ES-I3 (cell line): ENCODE data around the gene SPECC1L.
"Not testable (repeated sequence)": the region's sequence is repeated elsewhere in the genome, so short reads cannot be mapped to it uniquely, and the experiment has no call there.

Source experiments
- H3K36me3 ChIP-seq: 2 replicates; pipeline ENCODE4 v1.6.1; 2013; ENCODE audit warnings: mild to moderate bottlenecking, low read length, control low read depth, moderate library complexity; ENCODE audit not compliant: insufficient read depth
- H3K4me1 ChIP-seq: 2 replicates; pipeline ENCODE4 v1.6.1; 2013; ENCODE audit warnings: mild to moderate bottlenecking, control low read depth, low read length; ENCODE audit not compliant: insufficient read depth
- H3K9ac ChIP-seq: 2 replicates; pipeline ENCODE4 v1.6.1; 2013; ENCODE audit warnings: low read depth, mild to moderate bottlenecking, low read length, moderate library complexity
- H3K9me3 ChIP-seq: 2 replicates; pipeline ENCODE4 v1.6.1; 2013; ENCODE audit warnings: mild to moderate bottlenecking, low read length, moderate library complexity; ENCODE audit not compliant: control insufficient read depth, insufficient read depth

SPECC1L gene

DNA sequence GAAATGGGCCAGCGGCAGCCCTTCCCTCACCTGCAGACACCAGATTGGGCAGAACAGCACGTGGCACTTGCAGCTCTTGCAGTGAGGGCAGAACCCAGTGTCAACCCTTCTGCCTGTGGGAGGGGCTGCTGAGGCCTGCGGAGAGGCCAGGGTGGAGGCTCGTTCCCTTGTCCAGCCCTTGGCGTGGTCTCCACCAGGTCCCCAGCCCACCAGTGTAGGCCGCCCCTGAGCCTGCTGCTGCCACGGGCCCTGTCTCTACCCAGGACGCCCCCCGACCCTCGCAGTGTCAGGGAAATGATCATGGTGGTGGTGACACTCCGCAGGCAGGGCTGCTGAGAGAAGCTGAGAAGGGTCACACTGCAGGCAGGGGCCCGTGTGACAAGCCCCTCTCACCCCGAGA is 14.5 kb upstream of the SPECC1L start:
- H3K9ac ChIP-seq, H3K36me3 ChIP-seq, H3K9me3 ChIP-seq, H3K4me1 ChIP-seq: not testable (repeated sequence)

DNA sequence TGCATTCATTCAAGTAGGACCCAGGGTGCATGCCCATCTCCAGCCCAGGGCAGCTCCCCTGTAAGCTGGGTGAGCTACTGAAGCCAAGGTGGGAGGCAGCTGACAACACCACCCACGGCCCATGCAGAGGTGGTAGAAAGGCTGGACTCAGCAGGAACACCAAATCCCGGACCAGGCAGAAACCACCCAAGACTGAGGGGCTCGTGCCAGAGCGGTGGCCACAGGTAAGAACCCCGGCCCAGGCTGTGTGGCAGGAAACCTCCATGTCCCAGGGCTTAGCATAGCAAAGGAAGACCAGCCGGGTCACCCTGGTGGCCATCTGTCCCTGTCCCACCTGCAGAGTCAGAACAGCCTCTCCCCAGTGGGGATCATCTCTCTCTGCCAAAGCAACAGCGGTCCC is 13.9 kb upstream of the SPECC1L start:
- not testable (repeated sequence) for H3K9me3 ChIP-seq, H3K4me1 ChIP-seq, H3K36me3 ChIP-seq, H3K9ac ChIP-seq

DNA sequence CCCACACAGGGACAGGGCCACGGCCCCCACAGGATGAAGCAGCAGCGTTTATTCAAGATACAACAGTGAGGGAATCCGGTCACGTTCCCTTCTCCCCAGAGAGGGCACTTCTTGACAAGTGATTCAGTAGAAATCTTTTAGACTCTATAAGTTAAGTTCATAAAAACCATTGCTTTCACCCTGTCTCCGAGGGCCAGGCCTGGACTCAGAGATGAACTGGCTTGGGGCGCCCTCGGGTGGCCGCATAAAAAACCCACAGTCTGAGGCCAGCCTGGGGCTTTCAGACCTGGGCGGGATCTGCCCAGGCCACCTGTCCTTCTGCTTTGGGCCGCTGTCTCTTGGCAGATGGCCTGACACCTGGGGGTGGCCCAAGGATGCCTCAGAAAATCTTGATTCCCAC is 11.2 kb upstream of the SPECC1L start:
- not testable (repeated sequence) for H3K9ac ChIP-seq, H3K9me3 ChIP-seq, H3K36me3 ChIP-seq, H3K4me1 ChIP-seq

DNA sequence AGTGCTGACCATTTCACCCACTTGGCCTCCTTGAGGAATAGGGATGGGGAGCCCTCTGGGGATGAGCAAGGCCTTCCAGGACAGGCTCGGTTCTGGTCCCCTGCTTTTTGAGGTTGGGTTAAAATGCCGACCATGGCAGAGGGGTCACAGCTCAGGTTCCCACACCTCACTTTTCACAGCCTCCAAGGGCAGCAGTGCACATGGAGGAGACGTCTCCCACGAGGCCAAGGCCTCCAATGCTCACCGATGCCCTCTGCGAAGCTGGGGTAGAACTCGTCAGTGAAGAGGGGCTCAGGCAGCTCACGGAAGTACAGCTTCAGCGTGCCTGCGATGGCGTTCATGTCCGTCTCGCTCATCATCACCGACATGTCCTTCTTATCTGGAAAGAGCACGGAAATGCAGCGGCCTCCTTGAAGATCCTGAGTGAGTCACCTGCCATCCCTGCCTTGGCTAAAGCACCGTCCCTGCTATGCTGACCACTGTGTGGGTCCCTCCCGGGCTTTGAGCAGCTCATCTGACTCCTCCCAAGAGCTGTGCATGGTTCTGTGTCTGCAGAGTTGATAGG is 8.4 kb upstream of the SPECC1L start:
- not testable (repeated sequence) for H3K4me1 ChIP-seq, H3K9ac ChIP-seq, H3K9me3 ChIP-seq, H3K36me3 ChIP-seq

DNA sequence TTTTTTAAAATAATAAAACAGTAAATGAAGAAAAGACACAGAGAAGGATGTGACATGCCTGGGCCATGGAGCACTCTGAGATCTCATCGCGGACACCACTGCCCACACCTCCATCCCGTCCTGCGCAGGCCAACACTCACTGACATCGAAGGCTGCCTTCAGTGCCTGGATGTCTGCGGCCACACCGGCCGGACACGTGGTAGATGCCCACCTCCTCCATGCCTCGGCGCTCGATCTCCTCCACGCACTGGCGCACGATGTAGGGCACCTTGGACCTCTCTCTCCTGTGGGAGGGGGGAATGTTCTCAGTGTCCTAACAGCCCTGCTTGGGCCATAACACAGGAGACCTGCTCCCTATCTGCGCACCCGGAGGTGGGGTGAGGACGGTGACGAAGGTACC is 7.2 kb upstream of the SPECC1L start:
- H3K4me1 ChIP-seq, H3K9ac ChIP-seq, H3K9me3 ChIP-seq, H3K36me3 ChIP-seq: not testable (repeated sequence)

DNA sequence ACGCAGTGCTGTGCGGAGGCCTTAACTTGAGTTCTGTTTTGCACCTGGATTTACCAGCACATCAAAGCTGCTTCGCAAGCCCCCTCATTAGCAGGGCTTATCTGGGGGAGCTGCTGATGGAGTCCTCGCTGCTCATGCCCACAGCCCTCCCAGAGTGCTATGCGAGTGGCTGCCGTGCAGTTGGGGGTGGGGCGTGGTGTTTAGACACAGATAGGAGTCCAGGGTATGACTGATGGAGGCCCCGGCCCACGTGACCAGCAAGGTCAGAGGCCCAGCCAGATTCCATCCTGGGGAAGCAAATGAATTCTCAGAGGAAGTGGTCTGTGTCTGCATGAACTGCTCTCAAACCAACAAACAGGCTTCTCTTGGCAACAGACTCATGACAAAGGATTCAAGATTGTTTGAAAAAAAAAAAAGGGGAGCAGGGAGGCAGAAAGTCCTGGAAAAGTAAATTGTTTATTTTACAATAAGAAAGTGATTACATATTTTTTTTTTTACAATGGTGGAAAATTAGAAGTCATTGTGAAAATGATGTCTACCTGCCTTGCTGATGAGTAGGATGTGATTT is 6.2 kb upstream of the SPECC1L start:
- H3K4me1 ChIP-seq, H3K9me3 ChIP-seq, H3K9ac ChIP-seq, H3K36me3 ChIP-seq: not testable (repeated sequence)

DNA sequence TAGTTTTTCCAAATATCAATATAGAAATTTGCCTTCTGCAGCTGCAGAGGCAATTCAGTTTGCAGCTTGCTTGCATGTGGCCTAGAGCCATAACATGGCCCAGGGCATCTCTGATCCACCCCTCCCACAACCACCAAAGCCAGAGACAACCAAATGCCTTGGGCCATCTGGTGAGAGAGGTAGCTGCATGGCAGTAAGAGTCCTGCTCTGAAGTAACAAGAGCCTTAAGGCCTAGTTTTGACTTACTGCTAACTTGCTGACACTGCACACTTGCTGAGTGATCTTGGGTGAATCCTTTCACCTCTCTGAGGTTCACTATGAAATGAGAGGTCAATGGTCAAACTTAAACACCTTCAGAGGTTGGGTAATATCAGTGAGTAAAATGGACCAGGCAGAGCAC is 4.9 kb upstream of the SPECC1L start:
- H3K9me3 ChIP-seq = no peaks in the 10 kb centered on the region
- no peaks in the 10 kb centered on the region for H3K36me3 ChIP-seq
- H3K9ac ChIP-seq = no peak overlapping the region
- no peaks in the 10 kb centered on the region; the same call in 1 of the 2 replicates for H3K4me1 ChIP-seq

DNA sequence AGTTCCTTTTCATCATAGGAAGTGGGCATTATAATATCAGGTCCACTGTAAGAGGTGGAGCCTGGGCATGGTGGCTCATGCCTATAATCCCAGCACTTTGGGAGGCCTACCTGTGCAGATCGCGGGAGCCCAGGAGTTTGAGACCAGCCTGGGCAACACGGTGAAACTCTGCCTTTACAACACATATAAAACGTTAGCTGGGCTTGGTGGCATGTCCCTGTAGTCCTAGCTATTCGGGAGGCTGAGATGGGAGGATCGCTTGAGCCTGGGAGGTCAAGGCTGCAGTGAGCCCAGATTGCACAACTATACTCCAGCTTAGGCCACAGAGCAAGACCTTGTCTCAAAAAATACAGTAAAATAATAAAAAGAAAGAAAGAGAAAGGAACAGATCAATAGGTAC is 4.1 kb upstream of the SPECC1L start:
- not testable (repeated sequence) for H3K9me3 ChIP-seq, H3K36me3 ChIP-seq, H3K4me1 ChIP-seq, H3K9ac ChIP-seq

DNA sequence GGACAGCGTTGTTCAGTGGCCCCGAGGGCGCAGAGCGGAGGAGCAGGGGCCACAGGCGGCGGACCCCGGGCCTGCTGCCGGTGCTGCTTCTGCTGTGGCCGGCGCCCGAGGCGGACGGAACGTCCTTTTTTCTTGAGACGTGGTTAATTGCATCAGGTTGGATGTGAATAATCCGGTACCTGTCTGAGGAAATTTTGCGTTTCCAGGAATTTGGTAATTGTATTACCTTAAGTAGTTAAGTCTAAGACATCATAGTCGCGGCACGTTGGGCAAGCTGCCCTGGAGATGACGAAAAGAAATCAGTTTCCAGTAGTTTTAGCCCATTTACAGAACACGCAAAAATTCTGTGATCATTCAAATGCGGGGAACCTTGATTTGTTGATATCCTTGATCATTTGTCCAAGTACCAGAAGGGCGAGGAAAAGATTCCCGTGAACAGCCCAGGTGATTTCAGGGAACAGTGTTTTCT is 789 bp downstream of the SPECC1L start:
- Histone ChIP-seq H3K9ac (peak overlapping the region; percentile 99), H3K9me3 (no peaks in the 10 kb centered on the region), H3K36me3 (no peaks in the 10 kb centered on the region), H3K4me1 (peaks cover 10% of the 10 kb centered on the region)

DNA sequence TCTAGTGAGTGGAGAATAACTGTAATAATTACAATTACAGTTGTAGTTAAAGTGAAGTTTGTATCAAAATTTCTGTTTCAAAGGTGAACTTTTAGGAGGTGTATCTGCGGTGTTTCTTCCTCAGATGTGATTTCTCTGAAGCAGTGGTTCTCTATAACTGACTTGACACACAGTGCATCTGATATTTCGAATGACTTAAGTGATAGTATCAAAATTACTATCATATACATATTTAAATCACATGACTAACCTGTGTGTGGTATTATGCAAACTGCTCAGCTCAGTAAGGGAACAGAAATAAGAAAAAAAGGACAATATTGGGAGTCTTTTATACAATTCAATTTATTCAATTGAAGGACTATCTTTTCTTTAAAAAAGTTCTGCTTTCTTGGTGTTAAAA is 2.4 kb downstream of the SPECC1L start:
- peaks cover 10% of the 10 kb centered on the region for H3K4me1 ChIP-seq
- H3K9ac ChIP-seq, H3K9me3 ChIP-seq, H3K36me3 ChIP-seq: not testable (repeated sequence)

DNA sequence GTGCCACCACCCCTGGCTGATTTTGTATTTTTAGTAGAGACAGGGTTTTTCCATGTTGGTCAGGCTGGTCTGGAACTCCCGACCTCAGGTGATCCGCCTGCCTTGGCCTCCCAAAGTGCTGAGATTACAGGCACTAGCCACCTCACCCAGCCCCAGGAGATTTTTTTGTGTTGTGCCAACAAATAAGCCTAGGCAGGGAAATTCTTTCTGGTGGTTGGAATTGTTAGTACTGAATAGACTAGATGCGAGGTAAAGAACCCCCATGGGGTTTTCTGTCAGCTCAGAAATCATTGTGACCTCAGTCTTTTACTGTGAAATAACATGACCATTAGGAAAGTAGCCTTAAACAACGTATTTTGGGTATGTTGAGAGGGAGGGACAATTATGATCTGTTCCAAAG is 3.3 kb downstream of the SPECC1L start:
- H3K9me3 ChIP-seq, H3K9ac ChIP-seq, H3K36me3 ChIP-seq: not testable (repeated sequence)
- H3K4me1 ChIP-seq = peaks cover 10% of the 10 kb centered on the region

DNA sequence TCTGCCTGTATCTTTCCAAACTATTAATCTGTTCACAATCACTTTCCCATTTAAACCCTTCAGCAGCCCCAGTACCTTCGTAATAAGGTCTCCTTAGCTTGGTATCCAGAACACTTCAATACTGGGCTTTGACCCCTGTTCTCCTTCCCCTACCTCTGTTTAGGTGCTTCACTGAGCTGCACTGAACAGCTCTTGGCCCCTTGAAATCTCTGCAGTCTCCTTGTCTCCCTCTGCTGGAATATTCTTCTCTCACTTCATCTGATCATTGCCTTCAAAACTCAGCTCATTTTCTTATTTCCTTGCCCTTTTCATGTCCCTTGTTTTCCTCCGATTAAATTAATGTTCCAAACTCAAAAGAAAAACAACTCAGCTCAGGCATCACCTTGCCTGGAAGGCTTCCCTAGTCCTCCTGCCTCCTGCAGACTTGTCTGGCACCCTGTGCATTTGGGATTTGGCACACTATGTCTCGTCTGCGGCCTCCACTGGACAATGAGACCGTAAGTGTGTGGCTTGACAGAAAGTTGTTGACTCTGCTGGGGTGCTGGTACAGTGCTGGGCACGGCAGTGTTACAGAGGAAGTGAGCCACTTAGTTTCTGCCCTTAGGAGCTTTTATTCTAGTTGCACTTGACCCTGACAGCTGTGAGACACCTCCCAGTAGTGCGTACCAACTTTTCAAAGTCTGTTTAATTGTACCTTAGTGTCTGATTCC is 4.2 kb downstream of the SPECC1L start:
- not testable (repeated sequence) for H3K36me3 ChIP-seq, H3K9ac ChIP-seq, H3K9me3 ChIP-seq
- peaks cover 10% of the 10 kb centered on the region for H3K4me1 ChIP-seq

DNA sequence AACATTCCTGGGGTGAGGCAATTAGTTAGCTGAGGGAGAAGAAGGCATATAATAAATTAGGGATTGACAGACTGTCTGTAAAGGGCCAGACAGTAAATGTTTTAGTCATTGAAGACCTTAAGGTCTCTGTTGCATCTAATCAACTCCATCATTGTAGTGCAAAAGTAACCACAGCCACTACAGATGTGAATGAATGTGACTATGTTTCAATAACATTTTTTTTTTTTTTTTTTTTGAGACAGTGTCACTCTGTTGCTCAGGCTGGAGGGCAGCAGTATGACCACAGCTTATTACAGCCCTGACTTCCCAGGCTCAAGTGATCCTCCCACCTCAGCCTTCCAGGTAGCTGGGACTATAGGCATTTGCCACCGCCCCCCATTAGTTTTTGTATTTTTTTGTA is 9.7 kb downstream of the SPECC1L start:
- H3K4me1 ChIP-seq, H3K9me3 ChIP-seq: not testable (repeated sequence)

DNA sequence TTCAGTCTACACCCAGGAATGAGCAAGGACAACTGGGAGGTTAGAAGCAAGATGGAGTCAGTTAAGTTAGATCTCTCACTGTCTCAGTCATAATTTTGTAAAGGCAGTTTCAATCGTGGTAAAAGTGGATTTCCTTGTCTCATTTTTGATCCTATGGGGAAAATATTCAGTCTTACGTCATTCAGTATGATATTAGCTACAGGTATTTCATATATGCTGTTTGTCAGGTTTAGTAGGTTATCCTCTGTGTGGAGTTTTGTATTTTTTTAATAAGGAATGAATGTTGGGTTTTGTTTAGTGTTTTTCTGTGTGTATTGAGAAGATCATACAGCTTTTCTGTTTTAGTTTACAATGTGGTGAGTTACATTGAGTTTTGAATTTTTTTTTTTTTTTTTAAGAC is 11.8 kb downstream of the SPECC1L start:
- H3K36me3 ChIP-seq = no peaks in the 10 kb centered on the region
- no peak overlapping the region for H3K9ac ChIP-seq
- H3K9me3 ChIP-seq = no peaks in the 10 kb centered on the region
- H3K4me1 ChIP-seq = peaks cover 12% of the 10 kb centered on the region

More for the DNA sequence above, 9.7 kb downstream of the SPECC1L start:
- H3K9ac ChIP-seq, H3K36me3 ChIP-seq: not testable (repeated sequence)

DNA sequence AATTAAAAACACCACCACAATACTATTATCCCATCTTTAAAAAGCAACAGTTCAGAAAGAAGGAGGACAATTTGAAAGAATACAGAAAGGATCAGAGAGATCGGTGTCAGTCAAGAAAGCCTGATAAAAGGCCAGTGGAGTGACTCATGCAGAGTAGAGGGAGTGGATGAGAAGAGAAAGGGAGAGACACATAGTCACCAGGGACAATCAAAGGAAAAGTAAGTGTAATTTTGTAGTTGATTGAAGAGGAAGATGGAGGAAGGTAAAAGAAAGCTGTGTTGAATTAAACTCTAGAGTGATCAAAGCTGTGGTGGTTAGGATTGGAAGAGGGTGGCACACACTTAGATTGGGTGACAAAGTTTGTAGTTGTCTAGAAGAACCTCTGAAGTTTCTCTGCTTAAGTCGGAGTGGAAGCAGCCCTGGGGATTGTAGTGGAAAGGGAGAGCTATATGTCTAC is 14.1 kb downstream of the SPECC1L start:
- no peak overlapping the region; the same call in 1 of the 2 replicates for H3K9ac ChIP-seq
- H3K4me1 ChIP-seq = peaks cover 21% of the 10 kb centered on the region

More for the DNA sequence above, 14.1 kb downstream of the SPECC1L start:
- Histone ChIP-seq H3K36me3 (no peaks in the 10 kb centered on the region), H3K9me3 (no peaks in the 10 kb centered on the region)
